HUES48 (cell line): Measurements from ENCODE around the gene IP6K3.

ENCODE experiments used
- H3K27ac ChIP-seq: one replicate; pipeline ENCODE4 v1.7.0; 2013; ENCODE audit warnings: low read depth, low read length, inconsistent platforms
- H3K27me3 ChIP-seq: 2 replicates; pipeline ENCODE4 v1.6.1; 2013; ENCODE audit warnings: mild to moderate bottlenecking, low read length; ENCODE audit not compliant: control insufficient read depth, insufficient read depth
- H3K36me3 ChIP-seq: 2 replicates; pipeline ENCODE4 v1.6.1; 2013; ENCODE audit warnings: low read length; ENCODE audit not compliant: control insufficient read depth, insufficient read depth
- H3K4me1 ChIP-seq: 2 replicates; pipeline ENCODE4 v1.6.1; 2013; ENCODE audit warnings: mild to moderate bottlenecking, low read length; ENCODE audit not compliant: control insufficient read depth, insufficient read depth
- H3K4me3 ChIP-seq: 2 replicates; pipeline ENCODE4 v1.5.1; 2013; ENCODE audit warnings: mild to moderate bottlenecking, low read depth, low read length
- H3K9ac ChIP-seq: 2 replicates; pipeline ENCODE4 v1.6.1; 2013; ENCODE audit warnings: mild to moderate bottlenecking, low read depth, low read length, moderate library complexity
- H3K9me3 ChIP-seq: 2 replicates; pipeline ENCODE4 v1.6.1; 2013; ENCODE audit warnings: low read length; ENCODE audit not compliant: control insufficient read depth, insufficient read depth

Gene IP6K3

DNA sequence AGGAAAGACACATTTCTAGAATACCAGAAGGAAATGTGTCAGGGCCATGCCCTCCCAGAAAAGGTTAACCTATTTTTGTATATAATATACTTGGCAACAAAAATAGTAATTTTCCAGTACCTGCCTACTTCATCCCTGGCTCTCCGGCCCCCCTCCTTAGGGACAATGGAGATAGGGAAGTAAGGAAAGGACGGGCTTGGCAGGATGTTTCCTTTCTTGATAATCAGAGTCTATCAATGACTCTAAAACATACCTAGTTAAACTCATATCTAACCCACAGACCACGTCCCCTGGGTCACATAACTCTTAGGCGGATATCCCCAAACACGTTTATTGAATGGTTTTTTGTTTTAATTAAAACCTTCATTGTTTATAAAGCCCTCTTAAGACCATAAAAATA is 47.0 kb downstream of the IP6K3 start:
- peaks cover 66% of the 10 kb centered on the region for H3K36me3 ChIP-seq
- H3K9me3 ChIP-seq = no peaks in the 10 kb centered on the region
- H3K4me1 ChIP-seq = peaks cover 6% of the 10 kb centered on the region; the same call in 1 of the 2 replicates
- no peak overlapping the region for H3K9ac ChIP-seq
- no peak overlapping the region for H3K4me3 ChIP-seq
- no peaks in the 10 kb centered on the region for H3K27me3 ChIP-seq
- no peak overlapping the region for H3K27ac ChIP-seq

- Histone ChIP-seq H3K9me3 (no peaks in the 10 kb centered on the region), H3K9ac (no peak overlapping the region), H3K4me1 (peaks cover 6% of the 10 kb centered on the region; the same call in 1 of the 2 replicates), H3K27me3 (no peaks in the 10 kb centered on the region), H3K36me3 (peaks cover 69% of the 10 kb centered on the region), H3K4me3 (no peak overlapping the region), H3K27ac (no peak overlapping the region)
Observed at GRCh38 chr6:33699131-33699530, 47.6 kb downstream of the IP6K3 start.

DNA sequence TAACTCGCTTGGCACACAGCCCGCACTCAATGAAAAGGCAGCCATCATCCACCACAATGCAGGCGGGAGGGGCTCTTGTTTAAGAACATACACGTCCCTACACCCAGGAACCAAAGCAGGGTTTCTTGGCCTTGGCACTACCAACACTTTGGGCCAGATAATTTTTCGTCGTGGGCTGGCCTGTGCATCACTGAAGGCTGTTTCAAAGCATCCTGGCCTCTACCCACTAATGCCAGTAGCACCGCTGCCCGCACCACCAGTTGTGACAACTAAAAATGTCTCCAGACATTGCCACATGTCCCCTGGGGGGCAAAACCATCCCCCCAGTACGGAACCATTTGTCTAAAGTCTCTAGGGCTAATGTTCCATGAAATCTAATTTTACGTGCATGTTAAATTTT is 48.2 kb downstream of the IP6K3 start:
- Histone ChIP-seq H3K9me3 (no peaks in the 10 kb centered on the region), H3K27me3 (no peaks in the 10 kb centered on the region), H3K4me1 (peaks cover 6% of the 10 kb centered on the region; the same call in 1 of the 2 replicates), H3K4me3 (no peak overlapping the region), H3K36me3 (peaks cover 74% of the 10 kb centered on the region), H3K9ac (no peak overlapping the region), H3K27ac (no peak overlapping the region)

- H3K36me3 ChIP-seq = peaks cover 80% of the 10 kb centered on the region
- no peak overlapping the region for H3K27ac ChIP-seq
- no peak overlapping the region for H3K4me3 ChIP-seq
Observed at GRCh38 chr6:33697845-33698244, 48.9 kb downstream of the IP6K3 start.

GRCh38 chr6:33696548-33697518 is 49.9 kb downstream of the IP6K3 start:
- Histone ChIP-seq H3K4me3 (no peak overlapping the region), H3K4me1 (peaks cover 6% of the 10 kb centered on the region; the same call in 1 of the 2 replicates), H3K9ac (no peak overlapping the region), H3K36me3 (peaks cover 90% of the 10 kb centered on the region), H3K9me3 (no peaks in the 10 kb centered on the region), H3K27me3 (no peaks in the 10 kb centered on the region), H3K27ac (no peak overlapping the region)

More at GRCh38 chr6:33697845-33698244, 48.9 kb downstream of the IP6K3 start:
- Histone ChIP-seq H3K27me3 (no peaks in the 10 kb centered on the region), H3K9me3 (no peaks in the 10 kb centered on the region), H3K4me1 (peaks cover 6% of the 10 kb centered on the region; the same call in 1 of the 2 replicates), H3K9ac (no peak overlapping the region)

- Histone ChIP-seq H3K4me3 (no peak overlapping the region), H3K27me3 (no peaks in the 10 kb centered on the region), H3K36me3 (peaks cover 95% of the 10 kb centered on the region), H3K9me3 (no peaks in the 10 kb centered on the region), H3K9ac (no peak overlapping the region), H3K27ac (no peak overlapping the region), H3K4me1 (peaks cover 6% of the 10 kb centered on the region; the same call in 1 of the 2 replicates)
Observed at GRCh38 chr6:33696076-33696475, 50.6 kb downstream of the IP6K3 start.

DNA sequence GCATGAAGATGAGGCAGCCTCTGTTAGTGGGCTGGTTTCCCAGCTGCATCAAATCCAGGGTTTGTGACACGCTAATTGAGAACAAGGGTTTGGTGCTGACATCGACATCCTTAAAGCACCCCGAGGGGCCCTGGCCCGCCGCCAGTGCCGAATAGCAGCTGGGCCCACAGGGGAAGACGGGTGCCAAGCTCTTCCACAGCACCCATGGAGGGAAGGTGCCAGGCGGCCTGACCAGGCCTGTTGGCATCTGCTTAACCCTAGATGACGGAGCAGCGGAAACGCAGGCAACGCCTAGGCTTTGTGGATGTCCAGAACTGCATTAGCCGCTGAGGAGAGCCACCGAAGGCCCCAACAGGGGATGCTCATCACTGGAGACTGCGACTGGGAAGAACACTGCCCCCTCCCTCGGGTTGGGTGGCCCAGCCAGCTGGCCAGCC is 51.2 kb downstream of the IP6K3 start:
- Histone ChIP-seq H3K36me3 (peaks cover 98% of the 10 kb centered on the region), H3K9me3 (no peaks in the 10 kb centered on the region), H3K9ac (no peak overlapping the region), H3K27me3 (no peaks in the 10 kb centered on the region), H3K4me3 (no peak overlapping the region), H3K27ac (no peak overlapping the region), H3K4me1 (peaks cover 6% of the 10 kb centered on the region; the same call in 1 of the 2 replicates)

DNA sequence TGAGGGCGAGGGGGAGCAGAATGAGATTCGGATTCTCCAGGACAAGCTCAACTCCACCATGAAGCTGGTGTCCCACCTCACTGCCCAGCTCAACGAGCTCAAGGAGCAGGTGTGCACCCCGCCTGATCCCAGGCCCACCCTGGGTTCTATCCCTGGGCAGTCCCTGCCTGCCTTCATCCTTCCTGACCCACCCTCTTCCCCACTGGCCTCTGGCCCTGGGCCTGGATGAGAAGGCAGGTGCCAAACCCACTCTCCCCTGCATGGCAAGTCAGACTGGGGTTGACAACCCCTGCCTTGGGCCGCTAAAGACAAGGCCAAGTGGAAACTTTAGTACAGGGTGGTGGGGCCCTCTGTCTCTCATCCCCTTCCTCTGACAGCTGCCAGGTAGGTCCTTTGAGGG is 51.7 kb downstream of the IP6K3 start:
- H3K9ac ChIP-seq = no peak overlapping the region
- H3K27ac ChIP-seq = no peak overlapping the region
- peaks cover 6% of the 10 kb centered on the region; the same call in 1 of the 2 replicates for H3K4me1 ChIP-seq
- H3K36me3 ChIP-seq = peaks cover 98% of the 10 kb centered on the region
- H3K4me3 ChIP-seq = no peak overlapping the region
- H3K9me3 ChIP-seq = no peaks in the 10 kb centered on the region
- no peaks in the 10 kb centered on the region for H3K27me3 ChIP-seq

- H3K27ac ChIP-seq = no peak overlapping the region
- no peak overlapping the region for H3K4me3 ChIP-seq
- H3K9me3 ChIP-seq = no peaks in the 10 kb centered on the region
- H3K27me3 ChIP-seq = no peaks in the 10 kb centered on the region
- peaks cover 6% of the 10 kb centered on the region; the same call in 1 of the 2 replicates for H3K4me1 ChIP-seq
- peaks cover 98% of the 10 kb centered on the region for H3K36me3 ChIP-seq
- H3K9ac ChIP-seq = no peak overlapping the region
Observed at GRCh38 chr6:33694401-33694931, 52.2 kb downstream of the IP6K3 start.

DNA sequence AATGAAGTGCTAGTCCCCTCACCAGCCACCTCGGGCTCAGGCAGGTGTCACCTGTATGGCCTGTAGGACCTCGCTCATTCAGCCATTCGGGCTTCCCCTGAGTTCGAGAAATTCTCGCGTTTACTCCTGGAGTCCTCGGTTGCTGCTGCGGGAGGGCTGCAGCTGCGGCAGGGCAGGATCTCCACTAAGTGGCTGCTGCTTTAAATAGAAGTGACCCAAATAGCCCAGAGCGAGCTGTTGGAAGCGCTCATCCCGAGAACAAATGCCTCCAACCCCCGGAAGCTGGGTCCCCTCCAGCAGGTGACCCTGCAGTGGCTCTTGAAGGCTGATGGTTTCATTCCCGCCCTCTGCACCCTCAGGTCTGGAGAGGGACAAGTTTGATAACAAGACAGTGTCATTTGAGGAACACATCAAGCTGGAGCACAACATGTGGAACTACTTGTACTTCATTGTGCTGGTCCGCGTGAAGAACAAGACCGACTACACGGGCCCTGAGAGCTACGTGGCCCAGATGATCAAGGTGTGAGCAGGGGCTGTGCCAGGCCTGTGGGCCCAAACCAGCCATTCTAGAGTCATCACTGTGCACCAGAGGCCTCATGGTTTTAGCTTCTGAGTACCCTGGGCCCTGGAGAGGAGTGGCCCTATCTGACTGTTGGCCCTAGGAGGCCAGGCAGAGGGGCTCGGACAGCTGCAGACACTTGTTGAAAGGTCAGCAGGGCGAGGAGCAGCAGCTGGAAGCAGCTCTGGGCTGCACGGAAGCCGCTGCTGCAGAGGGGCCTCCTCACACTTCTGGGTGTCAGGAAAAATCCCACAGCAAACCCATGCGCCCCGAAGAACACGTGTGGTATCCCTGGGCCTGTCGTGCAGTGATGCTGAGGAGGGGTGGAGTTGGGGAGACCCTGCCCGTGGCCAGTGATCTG is 53.3 kb downstream of the IP6K3 start:
- no peak overlapping the region for H3K4me3 ChIP-seq
- peaks cover 6% of the 10 kb centered on the region; the same call in 1 of the 2 replicates for H3K4me1 ChIP-seq
- H3K36me3 ChIP-seq = peaks cover 98% of the 10 kb centered on the region
- no peak overlapping the region for H3K9ac ChIP-seq
- no peak overlapping the region for H3K27ac ChIP-seq
- H3K9me3 ChIP-seq = no peaks in the 10 kb centered on the region
- H3K27me3 ChIP-seq = no peaks in the 10 kb centered on the region
